Measurements from ENCODE around the gene SRCAP. TPM values are rescaled to one million over a fixed set of nuclear protein-coding genes. Genes with fewer than 3 reads are reported as not detected.
A peak's percentile ranks its signal among the peaks of the same experiment; 100 is the strongest.

Gene SRCAP
- total and polyA plus RNA-seq, 8 donors, result 7.5 to 39.6 (median 27.4) TPM

DNA sequence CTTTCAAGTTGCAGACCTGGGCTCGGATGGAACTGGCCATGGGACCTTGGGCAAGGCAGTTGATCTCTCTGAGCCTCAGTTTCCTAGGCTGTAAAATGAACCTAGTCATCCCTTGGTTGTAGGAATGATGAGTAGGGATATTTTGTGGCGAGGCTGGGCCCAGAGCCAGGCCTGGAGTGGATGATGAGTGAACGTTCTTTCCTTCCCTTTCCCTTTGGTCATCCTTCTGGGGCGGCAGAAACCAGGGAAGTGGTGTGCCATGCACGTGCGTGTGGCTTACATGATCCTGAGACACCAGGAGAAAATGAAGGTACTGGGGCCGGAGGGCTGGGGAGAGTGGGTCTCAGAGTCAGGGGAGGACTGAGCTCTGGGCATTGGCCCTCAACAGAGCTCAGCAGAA lies 32.3 kb upstream of the SRCAP start:
- TF ChIP-seq, protein P1, sequence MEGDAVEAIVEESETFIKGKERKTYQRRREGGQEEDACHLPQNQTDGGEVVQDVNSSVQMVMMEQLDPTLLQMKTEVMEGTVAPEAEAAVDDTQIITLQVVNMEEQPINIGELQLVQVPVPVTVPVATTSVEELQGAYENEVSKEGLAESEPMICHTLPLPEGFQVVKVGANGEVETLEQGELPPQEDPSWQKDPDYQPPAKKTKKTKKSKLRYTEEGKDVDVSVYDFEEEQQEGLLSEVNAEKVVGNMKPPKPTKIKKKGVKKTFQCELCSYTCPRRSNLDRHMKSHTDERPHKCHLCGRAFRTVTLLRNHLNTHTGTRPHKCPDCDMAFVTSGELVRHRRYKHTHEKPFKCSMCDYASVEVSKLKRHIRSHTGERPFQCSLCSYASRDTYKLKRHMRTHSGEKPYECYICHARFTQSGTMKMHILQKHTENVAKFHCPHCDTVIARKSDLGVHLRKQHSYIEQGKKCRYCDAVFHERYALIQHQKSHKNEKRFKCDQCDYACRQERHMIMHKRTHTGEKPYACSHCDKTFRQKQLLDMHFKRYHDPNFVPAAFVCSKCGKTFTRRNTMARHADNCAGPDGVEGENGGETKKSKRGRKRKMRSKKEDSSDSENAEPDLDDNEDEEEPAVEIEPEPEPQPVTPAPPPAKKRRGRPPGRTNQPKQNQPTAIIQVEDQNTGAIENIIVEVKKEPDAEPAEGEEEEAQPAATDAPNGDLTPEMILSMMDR (IDR thresholded peaks at IDR 0.05), result no peak
- no peak for FAIRE-seq
- H3K4me3 ChIP-seq, result no peak overlapping the region
- H3K27ac ChIP-seq, result no peak overlapping the region
- no peak for ATAC-seq
- no peaks in the 10 kb centered on the region for H3K27me3 ChIP-seq
- H3K36me3 ChIP-seq, result peaks cover 2 to 75% (median 55%) of the 10 kb centered on the region in 3 donors
- no peaks in the 10 kb centered on the region for H3K4me1 ChIP-seq
- intact Hi-C loops (cut with DNase I), result loop anchor here in 1 of 3 donors (10.0 kb wide), 1 partner anchor 248 kb away; no protein-coding TSS in a partner anchor
- no peak for DNase-seq
- H3K9me3 ChIP-seq, result no peaks in the 10 kb centered on the region
- WGBS, 2 donors, result 87 to 89% methylated on average over 7 of the region's 7 CpGs

- 90 to 92% methylated on average over 9 to 11 of the region's 11 CpGs for WGBS, 2 donors
- Histone ChIP-seq H3K4me1 (no peaks in the 10 kb centered on the region), H3K27ac (no peak overlapping the region), H3K36me3 (peaks cover 2 to 72% (median 53%) of the 10 kb centered on the region in 3 donors), H3K9me3 (no peaks in the 10 kb centered on the region), H3K27me3 (no peaks in the 10 kb centered on the region), H3K4me3 (no peak overlapping the region)
- ATAC-seq (no peak), DNase-seq (peak in 1 of 6 donors; percentile 23), FAIRE-seq (no peak)
- TF ChIP-seq, protein P1 (IDR thresholded peaks at IDR 0.05), result no peak
- intact Hi-C loops (cut with DNase I), result loop anchor here in 1 of 3 donors (10.0 kb wide), 1 partner anchor 247 kb away; no protein-coding TSS in a partner anchor
Observed at GRCh38 chr16:30667361-30667905, 31.5 kb upstream of the SRCAP start.

DNA sequence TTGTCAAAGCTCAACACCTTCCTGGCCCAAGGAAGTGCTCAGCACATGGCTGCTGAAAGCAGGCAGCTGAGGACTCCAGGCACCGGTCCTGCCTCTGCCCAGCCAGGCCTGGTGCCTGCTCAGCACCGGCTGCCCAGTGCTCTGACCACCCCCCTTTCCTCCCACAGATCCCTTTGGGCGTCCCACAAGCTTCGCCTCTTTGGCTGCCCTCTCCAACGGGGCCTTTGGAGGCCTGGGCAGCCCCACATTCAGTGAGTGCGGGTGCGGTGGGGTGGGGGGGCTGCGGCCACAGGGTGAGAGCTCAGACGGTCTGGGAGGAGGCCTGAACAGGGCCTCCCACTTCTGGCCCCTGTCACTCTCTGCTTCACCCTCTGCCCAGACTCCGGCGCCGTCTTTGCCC lies 30.6 kb upstream of the SRCAP start:
- intact Hi-C loops (cut with DNase I), result loop anchor here in 1 of 3 donors (10.0 kb wide), 1 partner anchor 246 kb away; no protein-coding TSS in a partner anchor
- Histone ChIP-seq H3K36me3 (peaks cover 2 to 64% (median 52%) of the 10 kb centered on the region in 3 donors), H3K27me3 (no peaks in the 10 kb centered on the region), H3K4me3 (no peak overlapping the region), H3K9me3 (no peaks in the 10 kb centered on the region), H3K27ac (no peak overlapping the region), H3K4me1 (no peaks in the 10 kb centered on the region)
- DNase-seq, result peak in 1 of 6 donors; percentile 26
- no peak for ATAC-seq
- TF ChIP-seq, protein P1 (IDR thresholded peaks at IDR 0.05), result no peak
- no peak for FAIRE-seq
- WGBS, 2 donors, result 91 to 94% methylated on average over 12 of the region's 12 CpGs

DNA sequence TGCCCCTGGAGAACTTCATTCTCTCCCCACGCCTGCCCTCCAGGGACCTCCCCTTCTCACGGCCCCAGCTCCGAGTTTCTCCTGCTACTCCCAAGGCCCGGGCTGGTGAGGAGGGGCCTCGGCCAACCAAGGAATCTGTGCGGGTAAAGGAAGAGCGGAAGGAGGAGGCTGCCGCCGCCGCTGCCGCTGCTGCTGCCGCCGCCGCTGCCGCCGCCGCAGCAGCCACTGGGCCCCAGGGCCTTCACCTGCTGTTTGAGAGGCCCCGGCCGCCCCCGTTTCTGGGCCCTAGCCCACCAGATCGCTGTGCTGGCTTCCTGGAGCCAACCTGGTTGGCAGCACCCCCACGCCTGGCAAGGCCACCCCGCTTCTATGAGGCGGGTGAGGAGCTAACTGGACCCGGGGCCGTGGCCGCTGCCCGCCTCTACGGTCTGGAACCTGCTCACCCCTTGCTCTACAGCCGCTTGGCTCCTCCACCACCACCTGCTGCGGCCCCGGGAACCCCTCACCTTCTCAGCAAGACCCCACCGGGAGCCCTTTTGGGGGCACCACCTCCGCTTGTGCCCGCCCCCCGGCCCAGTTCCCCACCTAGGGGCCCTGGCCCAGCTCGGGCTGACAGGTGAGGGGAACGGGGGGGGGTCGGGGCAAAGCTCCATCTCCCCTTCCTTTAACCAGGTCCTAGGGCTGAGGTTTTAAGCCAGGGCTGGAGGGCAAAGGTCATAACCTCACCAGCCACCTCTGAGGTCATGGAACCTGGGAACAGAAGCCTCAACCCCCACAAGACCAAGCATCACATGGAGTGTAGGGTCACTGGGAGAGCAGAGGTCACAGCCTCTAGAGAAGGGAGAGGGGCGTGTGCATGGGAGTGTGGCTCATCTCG lies 29.7 kb upstream of the SRCAP start:
- intact Hi-C loops (cut with DNase I), result loop anchor here in 1 of 3 donors (10.0 kb wide), 1 partner anchor 246 kb away; no protein-coding TSS in a partner anchor
- no peaks in the 10 kb centered on the region for H3K4me1 ChIP-seq
- H3K27ac ChIP-seq, result no peak overlapping the region
- H3K36me3 ChIP-seq, result peaks cover 2 to 60% (median 52%) of the 10 kb centered on the region in 3 donors
- H3K9me3 ChIP-seq, result no peaks in the 10 kb centered on the region
- ATAC-seq, result peak in 1 of 4 donors; percentile 6
- no peak overlapping the region for H3K4me3 ChIP-seq
- DNase-seq, result peak in 2 of 6 donors; percentile 38 to 74
- no peaks in the 10 kb centered on the region for H3K27me3 ChIP-seq
- no peak for FAIRE-seq
- 94 to 96% methylated on average over 38 to 41 of the region's 41 CpGs for WGBS, 2 donors
- TF ChIP-seq, protein P1 (IDR thresholded peaks at IDR 0.05), result no peak

All from pancreas (tissue), 10 donors.